Upper lobe of left lung (tissue), 6 donors: ENCODE data around the gene C2orf74. TPM values are rescaled to one million over a fixed set of nuclear protein-coding genes. Genes with fewer than 3 reads are reported as not detected.
A peak's percentile ranks its signal among the peaks of the same experiment; 100 is the strongest.
"Not testable (repeated sequence)": the region's sequence is repeated elsewhere in the genome, so short reads cannot be mapped to it uniquely, and the experiment has no call there.

Experiments
- ATAC-seq, 2 donors: fragments of 200-7000 bp; cut with Tn5 transposase; one replicate each; pipeline ENCODE4 v1.9.1; 2022; ENCODE audit warnings: mild to moderate bottlenecking in 2 of 2, moderate library complexity in 2 of 2; ENCODE audit not compliant: low FRiP score in 2 of 2
- DNase-seq, 2 donors: peaks; one replicate each; pipeline ENCODE4 v3.0.0-alpha.2; 2019 to 2020
- H3K27ac ChIP-seq, 4 donors: fragments of 200-600 bp; sonication (generic); one replicate each; pipeline ENCODE4 v1.5.1; 2016 to 2019
- H3K27me3 ChIP-seq, 4 donors: fragments of 200-600 bp; sonication (generic); one replicate each; pipeline ENCODE4 v1.5.1; 2017 to 2019
- H3K36me3 ChIP-seq, 4 donors: fragments of 200-600 bp; sonication (generic); one replicate each; pipeline ENCODE4 v1.5.1; 2016 to 2019
- H3K4me1 ChIP-seq, 4 donors: fragments of 200-600 bp; sonication (generic); one replicate each; pipeline ENCODE4 v1.5.1; 2018 to 2019
- H3K4me3 ChIP-seq, 4 donors: fragments of 200-600 bp; sonication (generic); one replicate each; pipeline ENCODE4 v1.5.1; 2017 to 2019; ENCODE audit warnings: mild to moderate bottlenecking in 2 of 4, moderate library complexity in 1 of 4
- H3K9me3 ChIP-seq, 4 donors: fragments of 200-600 bp; sonication (generic); one replicate each; pipeline ENCODE4 v1.5.1; 2018 to 2019
- CTCF ChIP-seq, 6 experiments: fragments of 450-650 bp in 4 of 6; fragments of 200-600 bp in 2 of 6; sonication (generic) in 2 of 6; IDR thresholded peaks; one replicate each; pipeline ENCODE4 v1.5.1; 2016 to 2019; ENCODE audit warnings: antibody characterized with exemption in 6 of 6
- EP300 ChIP-seq, 4 donors: sonication (generic); formaldehyde crosslinking; IDR thresholded peaks; one replicate each; pipeline ENCODE4 v1.5.1; 2017; ENCODE audit warnings: antibody characterized with exemption in 4 of 4, control low read depth in 2 of 4
- POLR2A ChIP-seq, 4 donors: fragments of 450-650 bp; IDR thresholded peaks; one replicate each; pipeline ENCODE4 v1.5.1; 2016 to 2017; ENCODE audit warnings: antibody characterized with exemption in 4 of 4, mild to moderate bottlenecking in 2 of 4
- POLR2AphosphoS5 ChIP-seq, 2 donors: sonication (generic); formaldehyde crosslinking; IDR thresholded peaks; one replicate each; pipeline ENCODE4 v1.5.1; 2017; ENCODE audit warnings: antibody characterized with exemption in 2 of 2
- WGBS, 2 donors: methylation state at CpG; one replicate each; pipeline ENCODE4 v1.1.5; 2017 to 2018; 5-methylcytosine and 5-hydroxymethylcytosine counted together
- total RNA-seq, 6 donors: library from RNA; depleted of rRNA in 4 of 6; stranded (reverse); fragments of >200 nt in 4 of 6; gene quantifications; one replicate each; pipeline versions ENCODE4 v1.1.0 to v1.2.1, GENCODE V29; 2016 to 2021
- donor health status: DM: no; HTN: no; CAD: no; lungs with moderate emphysema.
- donor health status: DM: no; HTN: yes; CAD: no; lungs with severe emphysema.

The C2orf74 gene
- total RNA-seq, 6 donors from 2014 or later: 11.9 to 20.7 (median 16.6) TPM

DNA sequence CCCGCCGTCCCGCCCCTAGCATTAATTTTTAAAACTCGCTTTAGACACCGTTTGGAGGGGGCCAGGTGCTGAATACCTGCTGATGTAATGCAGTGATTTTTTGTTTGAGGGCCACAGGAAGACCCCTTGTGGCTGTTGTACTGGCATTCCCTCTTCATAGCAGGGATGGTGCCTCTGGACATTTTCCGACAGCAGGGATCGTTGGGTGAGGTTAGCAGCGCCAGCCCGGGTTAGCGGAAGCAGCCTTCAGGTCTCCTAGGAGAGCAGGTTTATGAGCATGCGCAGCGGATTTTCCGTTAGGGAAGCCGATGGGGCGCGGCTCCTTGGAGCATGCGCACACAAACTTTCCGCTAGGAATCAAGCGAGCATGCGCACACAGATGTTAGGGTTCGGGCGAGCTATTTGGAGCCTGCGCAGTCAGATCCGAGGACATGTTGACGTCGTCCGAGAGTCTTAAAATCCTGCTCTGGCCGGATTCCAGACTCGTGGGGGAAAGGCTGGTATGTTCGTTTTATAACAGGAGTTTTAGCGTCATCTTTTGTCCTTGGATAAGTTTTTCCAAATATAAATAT is 17.2 kb upstream of the C2orf74 start:
- ATAC-seq: peak; percentile 95 to 99
- 8 to 10% methylated on average over 19 to 31 of the region's 31 CpGs for WGBS, 2 donors
- Histone ChIP-seq H3K27ac (peak overlapping the region; percentile 70 to 84 (median 76)), H3K4me3 (peak overlapping the region; percentile 31 to 65 (median 51)), H3K36me3 (peaks cover 4 to 14% (median 5%) of the 10 kb centered on the region in 4 donors), H3K4me1 (peaks cover 7 to 16% (median 9%) of the 10 kb centered on the region in 4 donors), H3K9me3 (no peaks in the 10 kb centered on the region), H3K27me3 (no peaks in the 10 kb centered on the region)
- TF ChIP-seq POLR2A (IDR thresholded peaks at IDR 0.05) (peak in 3 of 4 donors; percentile 45 to 74 (median 49)), CTCF (IDR thresholded peaks at IDR 0.05) (peak in 1 of 6 experiments; percentile 24), POLR2AphosphoS5 (IDR thresholded peaks at IDR 0.05) (peak; percentile 71 to 77), EP300 (IDR thresholded peaks at IDR 0.05) (no peak)
- DNase-seq: peak; percentile 83 to 97

DNA sequence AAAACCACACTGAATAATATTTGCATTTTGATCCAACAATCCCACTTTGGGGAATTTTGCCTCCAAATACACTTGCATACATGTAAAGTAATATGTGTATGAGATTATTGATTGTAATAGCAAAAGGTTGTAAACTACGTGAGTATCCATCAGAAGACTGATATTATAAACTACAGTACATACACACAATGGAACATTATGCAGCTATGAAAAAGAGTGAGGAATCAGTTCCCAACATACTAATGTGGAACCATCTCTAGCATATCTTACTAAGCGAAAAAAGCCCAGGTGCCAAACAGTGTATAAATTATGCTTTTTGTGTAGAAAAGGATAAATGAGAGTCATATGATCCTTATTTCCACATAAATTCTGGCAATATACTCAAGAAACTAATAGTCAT is 16.0 kb upstream of the C2orf74 start:
- ATAC-seq: no peak
- H3K27ac ChIP-seq: no peak overlapping the region

GRCh38 chr2:61148091-61148490 is 13.9 kb upstream of the C2orf74 start:
- not testable (repeated sequence) for H3K4me3 ChIP-seq, H3K9me3 ChIP-seq, ATAC-seq, H3K27ac ChIP-seq, H3K27me3 ChIP-seq, DNase-seq
- 98 to 99% methylated on average over 5 of the region's 5 CpGs for WGBS, 2 donors
- Histone ChIP-seq H3K36me3 (peaks cover 5 to 23% (median 8%) of the 10 kb centered on the region in 4 donors), H3K4me1 (peaks cover 7 to 16% (median 9%) of the 10 kb centered on the region in 4 donors)

More for the DNA sequence above, 16.0 kb upstream of the C2orf74 start:
- no peaks in the 10 kb centered on the region for H3K27me3 ChIP-seq
- H3K36me3 ChIP-seq: peaks cover 4 to 23% (median 5%) of the 10 kb centered on the region in 4 donors
- TF ChIP-seq POLR2AphosphoS5 (IDR thresholded peaks at IDR 0.05): no peak
- TF ChIP-seq POLR2A (IDR thresholded peaks at IDR 0.05): no peak
- TF ChIP-seq CTCF (IDR thresholded peaks at IDR 0.05): no peak
- no peak for TF ChIP-seq EP300 (IDR thresholded peaks at IDR 0.05)
- H3K4me1 ChIP-seq: peaks cover 7 to 16% (median 9%) of the 10 kb centered on the region in 4 donors
- no peak for DNase-seq
- H3K4me3 ChIP-seq: peak overlapping the region in 2 of 4 donors; percentile 56 to 65
- 94 to 99% methylated on average over 2 of the region's 2 CpGs for WGBS, 2 donors
- H3K9me3 ChIP-seq: no peaks in the 10 kb centered on the region

GRCh38 chr2:61149074-61149473 is 12.9 kb upstream of the C2orf74 start:
- ATAC-seq: no peak
- H3K27ac ChIP-seq: no peak overlapping the region
- no peak overlapping the region for H3K4me3 ChIP-seq
- DNase-seq: no peak
- H3K36me3 ChIP-seq: peaks cover 5 to 23% (median 8%) of the 10 kb centered on the region in 4 donors
- TF ChIP-seq POLR2AphosphoS5 (IDR thresholded peaks at IDR 0.05) (no peak), CTCF (IDR thresholded peaks at IDR 0.05) (no peak), EP300 (IDR thresholded peaks at IDR 0.05) (no peak), POLR2A (IDR thresholded peaks at IDR 0.05) (no peak)
- WGBS, 2 donors: 89 to 93% methylated on average over 6 of the region's 6 CpGs
- H3K27me3 ChIP-seq: no peaks in the 10 kb centered on the region
- H3K9me3 ChIP-seq: no peaks in the 10 kb centered on the region
- H3K4me1 ChIP-seq: peaks cover 6 to 13% (median 9%) of the 10 kb centered on the region in 4 donors

- Histone ChIP-seq H3K4me1 (no peaks in the 10 kb centered on the region), H3K9me3 (no peaks in the 10 kb centered on the region), H3K36me3 (peaks cover 5 to 23% (median 8%) of the 10 kb centered on the region in 4 donors), H3K4me3 (no peak overlapping the region), H3K27ac (no peak overlapping the region), H3K27me3 (no peaks in the 10 kb centered on the region)
- TF ChIP-seq EP300 (IDR thresholded peaks at IDR 0.05) (no peak), POLR2A (IDR thresholded peaks at IDR 0.05) (no peak), CTCF (IDR thresholded peaks at IDR 0.05) (no peak), POLR2AphosphoS5 (IDR thresholded peaks at IDR 0.05) (no peak)
- 90 to 95% methylated on average over 1 of the region's 1 CpG for WGBS, 2 donors
- no peak for ATAC-seq
- DNase-seq: no peak
Observed at GRCh38 chr2:61151436-61151835, 10.6 kb upstream of the C2orf74 start.
